AG09319 (cell line): ENCODE data around the gene F5.
"Not testable (repeated sequence)": the region's sequence is repeated elsewhere in the genome, so short reads cannot be mapped to it uniquely, and the experiment has no call there.

Experiments
- DNase-seq: peaks from one replicate; pipeline ENCODE4 v3.0.0-alpha.2; 2010; ENCODE audit warnings: low read depth; ENCODE audit errors: extremely low read depth
- CTCF ChIP-seq: IDR thresholded peaks from 2 replicates; pipeline ENCODE4 v1.5.1; 2011; ENCODE audit warnings: low read depth, mild to moderate bottlenecking, inconsistent platforms, low read length, moderate library complexity

The F5 gene

GRCh38 chr1:169507413-169507812, 78.9 kb downstream of the F5 start:
- no peak for DNase-seq
- TF ChIP-seq CTCF, result no peak

GRCh38 chr1:169503601-169504000, 82.7 kb downstream of the F5 start:
- not testable (repeated sequence) for DNase-seq

GRCh38 chr1:169499807-169500206, 86.5 kb downstream of the F5 start:
- TF ChIP-seq CTCF, result no peak
- DNase-seq, result no peak

- no peak for TF ChIP-seq CTCF
- DNase-seq, result no peak
Measured at GRCh38 chr1:169497317-169497716, 89.0 kb downstream of the F5 start.

GRCh38 chr1:169495916-169496315, 90.4 kb downstream of the F5 start:
- DNase-seq, result no peak
- TF ChIP-seq CTCF, result no peak

- no peak for DNase-seq
- no peak for TF ChIP-seq CTCF
Measured at GRCh38 chr1:169495046-169495775, 91.1 kb downstream of the F5 start.

GRCh38 chr1:169494343-169494742, 91.9 kb downstream of the F5 start:
- no peak for DNase-seq
- no peak for TF ChIP-seq CTCF

GRCh38 chr1:169493251-169493650, 93.0 kb downstream of the F5 start:
- no peak for TF ChIP-seq CTCF
- DNase-seq, result no peak
